ENCODE results near the gene SVOPL.

Gene SVOPL

DNA sequence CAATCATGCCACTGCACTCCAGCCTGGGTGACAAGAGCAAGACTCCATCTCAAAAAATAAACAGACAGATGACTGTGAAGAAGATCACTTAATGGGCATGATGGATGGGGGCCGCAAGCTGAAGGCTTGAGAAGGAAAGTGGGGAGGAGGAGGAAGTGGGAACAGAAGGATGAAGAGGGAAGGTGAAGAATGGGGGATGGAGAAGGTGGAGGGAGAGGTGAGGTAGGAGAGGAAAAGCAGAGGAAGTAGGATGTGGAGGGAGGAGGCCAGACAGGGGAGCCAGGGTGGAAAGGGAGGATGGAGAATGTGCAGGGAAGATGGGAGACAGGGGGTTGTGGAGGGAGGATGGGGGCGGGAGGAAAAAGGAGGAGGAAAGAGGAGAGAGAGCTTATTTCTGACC, 68.8 kb downstream of the SVOPL start:
- Histone ChIP-seq H4K91ac (ENCODE audit: low read length) (no peak overlapping the region), H3K9ac (ENCODE audit: low read length) (no peak overlapping the region), H3K18ac (ENCODE audit: low read depth in 1 of 2, low read length in 2 of 2) (no peak overlapping the region), H2BK12ac (ENCODE audit: low read length in 2 of 2) (no peak overlapping the region), H3K14ac (ENCODE audit: low read length in 2 of 2) (no peak overlapping the region), H3K4me3 (ENCODE audit: insufficient read depth in 1 of 2, low read depth in 1 of 2, low read length in 2 of 2) (no peak overlapping the region), H3K27me3 (ENCODE audit: control insufficient read depth in 1 of 2, insufficient read depth in 1 of 2, low read length in 2 of 2) (no peaks in the 10 kb centered on the region), H2AK5ac (ENCODE audit: low read length, severe bottlenecking) (no peak overlapping the region), H3K4me2 (ENCODE audit: low read length, poor library complexity, severe bottlenecking) (no peak overlapping the region), H3K79me1 (replicated peaks; ENCODE audit: low read length, poor library complexity, severe bottlenecking) (no peaks in the 10 kb centered on the region), H3K27ac (ENCODE audit: low read length, poor library complexity, severe bottlenecking) (no peak overlapping the region), H3K9me3 (ENCODE audit: control insufficient read depth, low read length) (peaks cover 4% of the 10 kb centered on the region), H3K23ac (ENCODE audit: low read length in 2 of 2) (no peak overlapping the region), H2BK15ac (ENCODE audit: low read depth, poor library complexity, severe bottlenecking) (no peak overlapping the region), H3K4me1 (ENCODE audit: control insufficient read depth, insufficient read depth, low read depth, low read length) (peaks cover 2% of the 10 kb centered on the region), H3K4ac (ENCODE audit: low read depth in 1 of 2, low read length in 2 of 2) (no peak overlapping the region), H2BK120ac (ENCODE audit: low read depth, low read length) (no peak overlapping the region), H4K8ac (ENCODE audit: low read length) (no peak overlapping the region), H3K36me3 (ENCODE audit: control insufficient read depth in 1 of 2, insufficient read depth in 2 of 2, low read depth in 1 of 2, low read length in 2 of 2) (no peaks in the 10 kb centered on the region), H2AFZ (ENCODE audit: low read depth, low read length) (no peak overlapping the region), H2BK5ac (ENCODE audit: low read depth, low read length, poor library complexity, severe bottlenecking) (no peak overlapping the region)
- 92% methylated on average over 1 of the region's 2 CpGs for WGBS
- no peak for DNase-seq

DNA sequence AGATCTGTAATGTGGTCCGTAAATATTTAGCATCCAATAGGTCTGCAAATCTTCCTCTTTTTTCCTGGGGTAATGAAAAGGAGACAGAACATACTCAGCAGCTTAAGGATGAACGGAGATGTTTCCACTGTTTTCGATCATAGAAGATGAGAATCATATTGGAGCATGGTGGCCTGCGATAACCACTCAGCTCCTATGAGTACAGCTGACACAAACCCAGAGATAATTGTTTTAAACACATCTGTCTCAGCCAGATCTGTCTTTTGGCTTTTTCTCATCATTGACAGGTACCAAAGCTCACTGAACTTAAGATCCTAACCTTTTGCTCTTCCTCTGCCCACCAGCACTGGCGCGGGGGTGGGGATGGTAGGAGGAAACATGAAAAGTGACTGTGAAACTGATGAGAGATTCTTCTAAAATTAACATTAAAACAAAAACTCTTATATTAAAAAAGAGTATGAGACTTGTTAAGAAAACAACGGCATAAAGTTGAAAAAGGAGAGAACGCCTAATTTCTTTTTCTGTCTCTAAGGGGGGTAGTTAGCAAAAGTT, 71.0 kb downstream of the SVOPL start:
- no peak overlapping the region for H3K4me3 ChIP-seq (ENCODE audit: insufficient read depth in 1 of 2, low read depth in 1 of 2, low read length in 2 of 2)
- H3K14ac ChIP-seq (ENCODE audit: low read length in 2 of 2) = no peak overlapping the region
- peaks cover 0 to 4% of the 10 kb centered on the region in 2 experiments for H3K27me3 ChIP-seq (ENCODE audit: control insufficient read depth in 1 of 2, insufficient read depth in 1 of 2, low read length in 2 of 2)
- H3K18ac ChIP-seq (ENCODE audit: low read depth in 1 of 2, low read length in 2 of 2) = no peak overlapping the region
- no peak overlapping the region for H2BK120ac ChIP-seq (ENCODE audit: low read depth, low read length)
- no peak overlapping the region for H3K4me2 ChIP-seq (ENCODE audit: low read length, poor library complexity, severe bottlenecking)
- no peak overlapping the region for H3K9ac ChIP-seq (ENCODE audit: low read length)
- no peak overlapping the region for H4K91ac ChIP-seq (ENCODE audit: low read length)
- no peak overlapping the region for H2BK15ac ChIP-seq (ENCODE audit: low read depth, poor library complexity, severe bottlenecking)
- H3K9me3 ChIP-seq (ENCODE audit: control insufficient read depth, low read length) = peaks cover 4% of the 10 kb centered on the region
- H3K4ac ChIP-seq (ENCODE audit: low read depth in 1 of 2, low read length in 2 of 2) = no peak overlapping the region
- no peak overlapping the region for H3K27ac ChIP-seq (ENCODE audit: low read length, poor library complexity, severe bottlenecking)
- H3K4me1 ChIP-seq (ENCODE audit: control insufficient read depth, insufficient read depth, low read depth, low read length) = peaks cover 2% of the 10 kb centered on the region
- WGBS = 92% methylated on average over 6 of the region's 8 CpGs
- no peak overlapping the region for H2AK5ac ChIP-seq (ENCODE audit: low read length, severe bottlenecking)
- H3K36me3 ChIP-seq (ENCODE audit: control insufficient read depth in 1 of 2, insufficient read depth in 2 of 2, low read depth in 1 of 2, low read length in 2 of 2) = no peaks in the 10 kb centered on the region
- H2BK12ac ChIP-seq (ENCODE audit: low read length in 2 of 2) = no peak overlapping the region
- DNase-seq = no peak
- H3K79me1 ChIP-seq (replicated peaks; ENCODE audit: low read length, poor library complexity, severe bottlenecking) = no peaks in the 10 kb centered on the region
- no peak overlapping the region for H2BK5ac ChIP-seq (ENCODE audit: low read depth, low read length, poor library complexity, severe bottlenecking)
- no peak overlapping the region for H2AFZ ChIP-seq (ENCODE audit: low read depth, low read length)
- no peak overlapping the region for H4K8ac ChIP-seq (ENCODE audit: low read length)
- H3K23ac ChIP-seq (ENCODE audit: low read length in 2 of 2) = no peak overlapping the region

DNA sequence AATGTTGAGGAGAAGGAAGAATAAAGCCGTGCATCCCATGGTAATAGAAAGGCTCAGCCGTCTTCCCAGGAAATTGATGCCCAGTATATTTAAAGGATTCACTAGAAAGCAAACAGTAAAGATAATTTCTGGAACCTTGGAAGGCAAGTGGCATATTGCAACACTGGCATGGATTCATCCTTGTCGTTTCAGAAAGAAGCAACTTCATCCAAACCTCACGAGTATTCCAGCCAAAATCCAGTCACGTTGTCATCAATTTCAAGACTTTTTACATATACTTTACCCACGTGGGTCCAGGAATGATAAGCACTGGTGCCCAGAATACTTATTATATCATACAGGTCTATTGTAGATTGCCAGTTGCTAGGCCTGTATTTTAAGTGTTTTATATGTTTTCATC, 73.8 kb downstream of the SVOPL start:
- Histone ChIP-seq H2BK5ac (ENCODE audit: low read depth, low read length, poor library complexity, severe bottlenecking) (no peak overlapping the region), H3K4me3 (ENCODE audit: insufficient read depth in 1 of 2, low read depth in 1 of 2, low read length in 2 of 2) (no peak overlapping the region), H3K4me2 (ENCODE audit: low read length, poor library complexity, severe bottlenecking) (no peak overlapping the region), H3K9ac (ENCODE audit: low read length) (no peak overlapping the region), H2AFZ (ENCODE audit: low read depth, low read length) (no peak overlapping the region), H2AK5ac (ENCODE audit: low read length, severe bottlenecking) (no peak overlapping the region), H2BK120ac (ENCODE audit: low read depth, low read length) (no peak overlapping the region), H3K4ac (ENCODE audit: low read depth in 1 of 2, low read length in 2 of 2) (no peak overlapping the region), H2BK12ac (ENCODE audit: low read length in 2 of 2) (no peak overlapping the region), H3K27ac (ENCODE audit: low read length, poor library complexity, severe bottlenecking) (no peak overlapping the region), H3K14ac (ENCODE audit: low read length in 2 of 2) (no peak overlapping the region), H3K4me1 (ENCODE audit: control insufficient read depth, insufficient read depth, low read depth, low read length) (peaks cover 2% of the 10 kb centered on the region), H3K27me3 (ENCODE audit: control insufficient read depth in 1 of 2, insufficient read depth in 1 of 2, low read length in 2 of 2) (peaks cover 0 to 4% of the 10 kb centered on the region in 2 experiments), H3K18ac (ENCODE audit: low read depth in 1 of 2, low read length in 2 of 2) (no peak overlapping the region), H3K23ac (ENCODE audit: low read length in 2 of 2) (no peak overlapping the region), H3K36me3 (ENCODE audit: control insufficient read depth in 1 of 2, insufficient read depth in 2 of 2, low read depth in 1 of 2, low read length in 2 of 2) (no peaks in the 10 kb centered on the region), H2BK15ac (ENCODE audit: low read depth, poor library complexity, severe bottlenecking) (no peak overlapping the region), H3K9me3 (ENCODE audit: control insufficient read depth, low read length) (no peaks in the 10 kb centered on the region), H4K8ac (ENCODE audit: low read length) (no peak overlapping the region), H3K79me1 (replicated peaks; ENCODE audit: low read length, poor library complexity, severe bottlenecking) (no peaks in the 10 kb centered on the region), H4K91ac (ENCODE audit: low read length) (no peak overlapping the region)
- DNase-seq = no peak
- WGBS = 87% methylated on average over 4 of the region's 6 CpGs

DNA sequence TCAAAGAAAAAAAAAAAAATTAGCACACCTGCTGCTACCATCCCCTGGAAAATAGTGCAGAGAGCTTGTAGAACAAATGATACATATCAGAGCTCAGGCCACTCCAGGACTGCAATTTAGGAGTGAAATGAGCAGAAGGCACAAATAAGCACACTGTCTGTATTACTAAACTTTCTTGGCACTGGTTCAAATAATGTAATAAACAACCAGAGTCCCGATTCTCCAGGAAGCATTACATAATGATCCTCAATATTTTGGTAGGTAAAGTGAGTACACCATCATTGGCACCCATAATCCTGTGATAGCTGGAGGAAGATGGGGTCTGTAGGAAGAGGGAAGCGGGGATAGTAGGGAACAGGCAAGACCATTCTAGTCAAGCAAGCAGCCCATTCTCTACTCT, 74.3 kb downstream of the SVOPL start:
- Histone ChIP-seq H3K23ac (ENCODE audit: low read length in 2 of 2) (no peak overlapping the region), H2AK5ac (ENCODE audit: low read length, severe bottlenecking) (no peak overlapping the region), H4K8ac (ENCODE audit: low read length) (no peak overlapping the region), H3K14ac (ENCODE audit: low read length in 2 of 2) (no peak overlapping the region), H4K91ac (ENCODE audit: low read length) (no peak overlapping the region), H2BK12ac (ENCODE audit: low read length in 2 of 2) (no peak overlapping the region), H3K79me1 (replicated peaks; ENCODE audit: low read length, poor library complexity, severe bottlenecking) (no peaks in the 10 kb centered on the region), H3K4me1 (ENCODE audit: control insufficient read depth, insufficient read depth, low read depth, low read length) (peaks cover 2% of the 10 kb centered on the region), H2BK15ac (ENCODE audit: low read depth, poor library complexity, severe bottlenecking) (no peak overlapping the region), H3K27ac (ENCODE audit: low read length, poor library complexity, severe bottlenecking) (no peak overlapping the region), H3K9ac (ENCODE audit: low read length) (no peak overlapping the region), H3K18ac (ENCODE audit: low read depth in 1 of 2, low read length in 2 of 2) (no peak overlapping the region), H3K36me3 (ENCODE audit: control insufficient read depth in 1 of 2, insufficient read depth in 2 of 2, low read depth in 1 of 2, low read length in 2 of 2) (no peaks in the 10 kb centered on the region), H3K4ac (ENCODE audit: low read depth in 1 of 2, low read length in 2 of 2) (no peak overlapping the region), H2BK5ac (ENCODE audit: low read depth, low read length, poor library complexity, severe bottlenecking) (no peak overlapping the region), H2BK120ac (ENCODE audit: low read depth, low read length) (no peak overlapping the region), H3K4me2 (ENCODE audit: low read length, poor library complexity, severe bottlenecking) (no peak overlapping the region), H2AFZ (ENCODE audit: low read depth, low read length) (no peak overlapping the region), H3K4me3 (ENCODE audit: insufficient read depth in 1 of 2, low read depth in 1 of 2, low read length in 2 of 2) (no peak overlapping the region), H3K27me3 (ENCODE audit: control insufficient read depth in 1 of 2, insufficient read depth in 1 of 2, low read length in 2 of 2) (peaks cover 0 to 4% of the 10 kb centered on the region in 2 experiments), H3K9me3 (ENCODE audit: control insufficient read depth, low read length) (no peaks in the 10 kb centered on the region)
- WGBS = no CpG with 5 or more reads among the region's 2 CpGs
- DNase-seq = no peak

Data from mesenchymal stem cell (in vitro differentiated cells and primary cell).